ENCODE data around the gene PLD2.
"Not testable (repeated sequence)": the region's sequence is repeated elsewhere in the genome, so short reads cannot be mapped to it uniquely, and the experiment has no call there.

The PLD2 gene

GRCh38 chr17:4859816-4860625, 53.1 kb downstream of the PLD2 start:
- DNase-seq, result no peak

DNA sequence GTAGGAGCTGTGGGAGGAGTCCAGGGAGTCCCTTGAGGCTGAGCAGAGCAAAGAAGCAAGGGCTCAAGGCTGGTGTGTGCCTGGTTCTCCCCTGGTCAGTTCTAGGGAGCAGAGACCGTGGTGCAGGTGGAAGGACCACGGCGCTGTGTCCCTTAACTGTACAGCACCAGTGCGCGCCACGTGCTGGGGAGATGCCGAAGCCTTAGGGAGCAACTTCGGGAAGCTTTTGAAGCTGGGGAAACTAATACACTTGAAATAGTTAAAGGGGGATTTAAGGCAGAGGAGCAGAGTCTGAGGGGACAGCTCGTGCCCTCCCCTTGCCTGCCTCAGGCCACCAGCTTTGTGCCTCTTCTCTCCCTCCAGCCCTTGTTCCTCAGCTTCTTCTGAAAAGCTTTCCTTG, 53.7 kb downstream of the PLD2 start:
- DNase-seq, result no peak

DNA sequence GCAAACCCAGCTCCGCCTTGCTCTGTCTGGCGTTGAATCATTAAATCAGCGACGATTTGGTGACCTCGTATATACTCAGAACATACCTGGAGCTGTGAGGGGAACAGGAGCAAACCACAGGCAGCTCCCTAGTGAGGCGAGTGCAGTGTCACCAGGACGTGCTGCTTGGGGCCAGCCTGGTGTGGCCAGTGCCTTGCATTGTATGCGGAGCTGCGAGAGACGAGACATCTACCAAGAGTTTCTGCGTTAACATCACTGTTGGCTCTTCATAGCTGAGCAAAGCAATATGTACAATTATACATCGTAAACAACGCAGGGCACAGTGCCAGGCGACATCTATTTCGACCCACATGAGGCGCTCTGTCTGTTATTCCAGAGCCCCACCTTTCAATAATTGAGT, 54.1 kb downstream of the PLD2 start:
- DNase-seq, result no peak

- DNase-seq, result no peak
These were observed 55.8 kb downstream of the PLD2 start for GRCh38 chr17:4862720-4863119.

- DNase-seq, result no peak
These were observed 56.4 kb downstream of the PLD2 start for GRCh38 chr17:4863321-4863720.

DNA sequence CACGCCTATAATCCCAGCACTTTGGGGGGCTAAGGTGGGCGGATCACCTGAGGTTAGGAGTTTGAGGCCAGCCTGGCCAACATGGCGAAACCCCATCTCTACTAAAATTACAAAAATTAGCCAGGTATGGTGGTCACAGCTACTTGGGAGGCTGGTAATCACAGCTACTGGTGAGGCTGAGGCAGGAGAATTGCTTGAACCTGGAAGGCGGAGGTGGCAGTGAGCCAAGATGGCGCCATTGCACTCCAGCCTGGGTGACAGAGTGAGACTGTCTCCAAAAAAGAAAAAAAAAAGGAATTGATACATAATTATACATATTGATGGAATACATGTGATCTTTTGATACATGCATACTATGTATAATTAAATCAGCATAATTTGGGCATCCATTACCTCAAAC, 60.6 kb downstream of the PLD2 start:
- DNase-seq, result not testable (repeated sequence)

- DNase-seq, result not testable (repeated sequence)
These were observed 62.4 kb downstream of the PLD2 start for GRCh38 chr17:4869058-4869998.

DNA sequence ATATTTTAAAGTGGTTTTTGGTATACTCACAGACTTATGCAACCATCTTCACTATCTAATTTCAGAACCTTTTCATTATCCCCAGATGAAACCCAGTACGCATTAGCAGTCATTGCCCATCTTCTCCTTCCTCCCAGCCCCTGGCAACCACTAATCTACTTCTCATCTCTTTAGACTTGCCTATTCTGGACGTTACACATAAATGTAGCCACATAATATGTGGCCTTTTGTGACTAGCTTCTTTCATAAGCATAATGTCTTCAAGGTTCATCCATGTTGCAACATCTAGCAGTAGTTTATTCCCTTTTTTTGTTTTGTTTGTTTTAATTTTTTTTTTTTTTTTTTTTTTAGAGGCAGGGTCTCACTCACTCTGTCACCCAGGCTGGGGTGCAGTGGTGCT, 63.9 kb downstream of the PLD2 start:
- no peak for DNase-seq

DNA sequence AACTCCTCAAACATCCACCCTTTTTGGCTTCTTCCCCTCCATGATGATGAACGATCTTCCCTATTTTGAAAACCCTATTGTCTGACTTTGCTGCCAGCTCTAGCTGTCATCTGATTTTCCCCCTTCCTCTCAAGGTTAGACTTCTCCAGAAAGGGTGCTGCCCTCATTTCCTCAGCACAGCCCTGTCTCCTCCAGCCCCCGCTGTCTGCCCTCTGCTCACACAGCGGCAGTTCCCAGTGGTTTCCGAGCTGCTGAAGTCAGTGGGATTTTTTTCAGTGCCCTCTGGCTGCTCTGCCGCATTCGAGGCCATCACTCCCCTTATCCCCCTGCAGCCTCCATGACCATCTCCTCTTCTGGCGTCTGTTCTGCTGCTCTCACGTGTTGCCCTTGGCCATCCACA, 65.8 kb downstream of the PLD2 start:
- no peak for DNase-seq
